Left lobe of liver (tissue), 2 donors: ENCODE data around the gene SH3GL2. TPM values are rescaled to one million over a fixed set of nuclear protein-coding genes. Genes with fewer than 3 reads are reported as not detected.

ENCODE experiments used
- ATAC-seq: fragments of 200-7000 bp; cut with Tn5 transposase; one replicate; pipeline ENCODE4 v1.9.1; 2020; ENCODE audit warnings: mild to moderate bottlenecking, moderate library complexity
- DNase-seq: peaks from one replicate; pipeline ENCODE4 v3.0.0-alpha.2; 2020; ENCODE audit warnings: low spot score
- total RNA-seq: library from RNA; stranded (reverse); gene quantifications from one replicate; pipeline ENCODE4 v1.2.1, GENCODE V29; 2021
- donor health status: DM: no; HTN: no; CAD: no; lungs with moderate emphysema.
- donor health status: DM: no; HTN: yes; CAD: no.

SH3GL2 gene
- total RNA-seq, 1 donor from 2014 or later = not detected

- DNase-seq (no peak), ATAC-seq (no peak)
Measured at GRCh38 chr9:17609312-17610005, 30.6 kb downstream of the SH3GL2 start.

GRCh38 chr9:17611342-17611741, 32.5 kb downstream of the SH3GL2 start:
- DNase-seq = no peak
- no peak for ATAC-seq

- ATAC-seq (no peak), DNase-seq (no peak)
Measured at GRCh38 chr9:17611917-17612316, 33.1 kb downstream of the SH3GL2 start.

- no peak for DNase-seq
- no peak for ATAC-seq
Measured at GRCh38 chr9:17613758-17614157, 34.9 kb downstream of the SH3GL2 start.

GRCh38 chr9:17614250-17614649, 35.4 kb downstream of the SH3GL2 start:
- DNase-seq = no peak
- ATAC-seq = no peak

GRCh38 chr9:17614903-17615302, 36.0 kb downstream of the SH3GL2 start:
- DNase-seq (no peak), ATAC-seq (no peak)

GRCh38 chr9:17622141-17622540, 43.3 kb downstream of the SH3GL2 start:
- ATAC-seq = no peak
- no peak for DNase-seq

GRCh38 chr9:17622749-17623148, 43.9 kb downstream of the SH3GL2 start:
- ATAC-seq (no peak), DNase-seq (no peak)

GRCh38 chr9:17623965-17624364, 45.1 kb downstream of the SH3GL2 start:
- DNase-seq = no peak
- no peak for ATAC-seq

GRCh38 chr9:17624571-17624970, 45.7 kb downstream of the SH3GL2 start:
- ATAC-seq (no peak), DNase-seq (no peak)

- ATAC-seq (no peak), DNase-seq (no peak)
Measured at GRCh38 chr9:17625644-17626388, 47.0 kb downstream of the SH3GL2 start.

GRCh38 chr9:17627641-17628040, 48.8 kb downstream of the SH3GL2 start:
- DNase-seq = peak; percentile 54
- peak; percentile 93 for ATAC-seq

GRCh38 chr9:17628624-17629023, 49.8 kb downstream of the SH3GL2 start:
- DNase-seq (no peak), ATAC-seq (peak; percentile 77)

- DNase-seq (no peak), ATAC-seq (no peak)
Measured at GRCh38 chr9:17630531-17630949, 51.7 kb downstream of the SH3GL2 start.

GRCh38 chr9:17631396-17631795, 52.5 kb downstream of the SH3GL2 start:
- ATAC-seq (no peak), DNase-seq (no peak)

- DNase-seq = no peak
- no peak for ATAC-seq
Measured at GRCh38 chr9:17632994-17633393, 54.1 kb downstream of the SH3GL2 start.

- no peak for DNase-seq
Measured at GRCh38 chr9:17635115-17635890, 56.4 kb downstream of the SH3GL2 start.

GRCh38 chr9:17636349-17636748, 57.5 kb downstream of the SH3GL2 start:
- ATAC-seq (no peak), DNase-seq (no peak)

More at GRCh38 chr9:17635115-17635890, 56.4 kb downstream of the SH3GL2 start:
- ATAC-seq = no peak

- ATAC-seq (no peak), DNase-seq (no peak)
Measured at GRCh38 chr9:17636821-17637220, 58.0 kb downstream of the SH3GL2 start.

GRCh38 chr9:17637229-17637628, 58.4 kb downstream of the SH3GL2 start:
- DNase-seq (no peak), ATAC-seq (no peak)

GRCh38 chr9:17648516-17648915, 69.7 kb downstream of the SH3GL2 start:
- DNase-seq (no peak), ATAC-seq (no peak)

- no peak for DNase-seq
- ATAC-seq = no peak
Measured at GRCh38 chr9:17651725-17652124, 72.9 kb downstream of the SH3GL2 start.
